Fibroblast of lung (primary cell): ENCODE measurements around the gene TERB1. TPM values are rescaled to one million over a fixed set of nuclear protein-coding genes. Genes with fewer than 3 reads are reported as not detected.

ENCODE experiments used
- DNase-seq, 2 donors: peaks; one replicate each; pipeline versions ENCODE4 v3.0.0 to v3.0.0-alpha.2; 2010; ENCODE audit warnings: low read depth in 2 of 2
- H2AFZ ChIP-seq: 2 replicates; pipeline ENCODE4 v1.5.1; 2012; ENCODE audit warnings: low read length, control low read depth, inconsistent platforms
- H3K27ac ChIP-seq: 2 replicates; pipeline ENCODE4 v1.5.1; 2011; ENCODE audit warnings: low read length, control low read depth; ENCODE audit not compliant: insufficient read depth
- H3K27me3 ChIP-seq: 2 replicates; pipeline ENCODE4 v1.5.1; 2011; ENCODE audit warnings: mild to moderate bottlenecking, low read length; ENCODE audit not compliant: control insufficient read depth, insufficient read depth
- H3K36me3 ChIP-seq: 2 replicates; pipeline ENCODE4 v1.5.1; 2011; ENCODE audit warnings: low read length; ENCODE audit not compliant: control insufficient read depth, insufficient read depth
- H3K4me1 ChIP-seq: 2 replicates; pipeline ENCODE4 v1.5.1; 2011; ENCODE audit warnings: low read length; ENCODE audit not compliant: control insufficient read depth, insufficient read depth; ENCODE audit errors: extremely low read depth
- H3K4me2 ChIP-seq: 2 replicates; pipeline ENCODE4 v1.5.1; 2011; ENCODE audit warnings: low read length, control low read depth; ENCODE audit not compliant: insufficient read depth; ENCODE audit errors: extremely low read depth
- H3K4me3 ChIP-seq, 4 experiments: fragments of 200-600 bp in 1 of 4; sonication (generic) in 1 of 4; replicated peaks in 1 of 4; 2 replicates each; pipeline ENCODE4 v1.5.1; 2011 to 2016; ENCODE audit warnings: low read length in 4 of 4, low read depth in 3 of 4, mild to moderate bottlenecking in 3 of 4, control low read depth in 2 of 4, inconsistent platforms in 1 of 4, mixed read lengths in 1 of 4; ENCODE audit not compliant: insufficient read depth in 1 of 4; ENCODE audit errors: control extremely low read depth in 1 of 4
- H3K79me2 ChIP-seq: 2 replicates; pipeline ENCODE4 v1.5.1; 2012; ENCODE audit warnings: mild to moderate bottlenecking, low read length, inconsistent platforms; ENCODE audit not compliant: control insufficient read depth, insufficient read depth
- H3K9ac ChIP-seq: 2 replicates; pipeline ENCODE4 v1.5.1; 2011; ENCODE audit warnings: mild to moderate bottlenecking, low read length, control low read depth; ENCODE audit not compliant: insufficient read depth
- H3K9me3 ChIP-seq: 2 replicates; pipeline ENCODE4 v1.5.1; 2012; ENCODE audit warnings: low read depth, low read length; ENCODE audit not compliant: control insufficient read depth, insufficient read depth
- H4K20me1 ChIP-seq: 2 replicates; pipeline ENCODE4 v1.5.1; 2011; ENCODE audit warnings: low read length; ENCODE audit not compliant: control insufficient read depth, insufficient read depth; ENCODE audit errors: extremely low read depth
- CTCF ChIP-seq, 2 donors: IDR thresholded peaks in 1 of 2; conservative IDR thresholded peaks in 1 of 2; 1 replicate in 1 of 2; 2 replicates in 1 of 2; pipeline ENCODE4 v1.5.1; 2011 to 2012; ENCODE audit warnings: low read length in 2 of 2, control low read depth in 1 of 2, inconsistent platforms in 1 of 2, low read depth in 1 of 2, mild to moderate bottlenecking in 1 of 2
- EZH2 ChIP-seq: IDR thresholded peaks from 2 replicates; pipeline ENCODE4 v1.5.1; 2012; ENCODE audit warnings: low read length, control low read depth, mild to moderate bottlenecking; ENCODE audit errors: missing control alignments
- polyA plus RNA-seq, 2 donors: library from polyadenylated mRNA; depleted of rRNA in 1 of 2; stranded (reverse) in 1 of 2; unstranded in 1 of 2; fragments of >200 nt; gene quantifications; 2 replicates each; pipeline ENCODE4 v1.2.1, GENCODE V29; 2011 to 2012; ENCODE audit warnings: missing spikeins in 1 of 2
- total RNA-seq: library from RNA; depleted of rRNA; stranded (reverse); fragments of >200 nt; gene quantifications from 2 replicates; pipeline ENCODE4 v1.2.1, GENCODE V29; 2014

The TERB1 gene
- total and polyA plus RNA-seq, 2 donors (not counting 1 experiment from before 2014, with no cell fraction given) = 0.17 TPM; not detected in 1

GRCh38 chr16:66751053-66751302, 50.4 kb downstream of the TERB1 start:
- Histone ChIP-seq H3K4me1 (peaks cover 5% of the 10 kb centered on the region), H3K9me3 (no peaks in the 10 kb centered on the region), H3K4me3 (peak overlapping the region; percentile 89 to 96 (median 92)), H3K36me3 (peaks cover 4% of the 10 kb centered on the region), H3K27me3 (no peaks in the 10 kb centered on the region), H3K9ac (peak overlapping the region; percentile 96), H3K4me2 (peak overlapping the region; percentile 98), H4K20me1 (no peaks in the 10 kb centered on the region), H3K27ac (peak overlapping the region; percentile 72), H2AFZ (peak overlapping the region; percentile 17), H3K79me2 (peaks cover 48% of the 10 kb centered on the region)
- peak in 1 of 2 donors; percentile 20 for DNase-seq
- TF ChIP-seq EZH2 (no peak), CTCF (conservative IDR thresholded peaks at IDR 0.05 in 1 of 2, IDR thresholded peaks at IDR 0.05 in 1 of 2; ENCODE audit: low read depth in 1 of 2, low read length in 2 of 2) (no peak)

DNA sequence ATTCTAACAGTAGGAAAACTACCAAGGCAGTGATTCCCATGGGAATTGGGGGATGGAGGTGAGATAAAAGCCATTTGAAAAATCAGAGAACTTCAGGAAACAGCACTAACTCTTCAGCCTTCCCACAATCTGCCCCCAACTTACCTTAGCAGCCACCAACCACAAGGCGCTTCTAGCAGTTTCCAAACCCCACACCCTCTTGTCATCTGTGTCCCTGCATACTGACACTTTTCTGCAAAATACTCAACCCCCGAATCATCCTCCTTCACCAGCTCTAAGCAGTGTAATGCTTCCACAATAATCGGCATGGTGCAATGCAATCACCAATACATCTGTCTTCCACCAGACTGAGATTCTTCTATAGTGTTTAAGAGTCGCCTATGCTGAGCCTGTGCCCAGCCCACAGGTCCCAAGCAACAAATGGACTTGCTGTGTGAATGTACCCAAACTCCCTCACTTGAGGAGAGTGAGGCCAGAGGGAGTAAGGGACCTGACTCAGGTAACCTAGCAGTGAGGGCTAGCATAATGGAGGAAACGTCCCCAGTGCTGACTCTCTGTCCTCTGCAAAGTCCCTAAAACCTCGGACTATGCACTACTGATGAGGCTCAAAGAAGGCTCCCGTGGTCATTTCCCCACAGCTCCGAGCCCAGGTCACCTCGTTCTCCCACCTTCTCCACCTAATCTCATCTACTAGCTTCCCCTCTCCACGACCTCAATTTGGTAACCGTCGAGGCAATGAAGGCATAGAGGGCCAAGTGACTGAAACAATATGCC, 50.9 kb downstream of the TERB1 start:
- peak overlapping the region; percentile 98 for H3K4me2 ChIP-seq
- TF ChIP-seq EZH2 (no peak), CTCF (conservative IDR thresholded peaks at IDR 0.05 in 1 of 2, IDR thresholded peaks at IDR 0.05 in 1 of 2; ENCODE audit: low read depth in 1 of 2, low read length in 2 of 2) (no peak)
- DNase-seq = no peak

DNA sequence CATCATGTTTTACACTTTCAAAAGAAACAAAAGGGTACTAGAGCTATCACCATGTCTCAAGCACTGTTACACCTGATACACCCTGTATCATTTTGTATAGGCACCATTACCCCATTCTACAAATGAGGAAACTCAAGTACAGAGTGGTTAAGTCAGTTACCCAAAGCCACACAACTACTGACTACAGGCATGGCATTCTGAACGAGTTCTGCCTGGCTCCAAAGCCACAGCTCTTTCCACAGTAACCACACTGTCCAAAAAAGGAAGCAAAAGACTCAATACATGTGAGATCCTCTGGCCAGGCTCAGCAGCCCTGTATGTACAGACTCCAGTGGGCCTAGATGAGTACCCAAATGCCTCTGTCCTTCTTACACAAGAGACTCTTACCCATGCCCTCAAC, 54.7 kb downstream of the TERB1 start:
- Histone ChIP-seq H3K79me2 (peaks cover 68% of the 10 kb centered on the region), H3K4me2 (no peak overlapping the region), H4K20me1 (no peaks in the 10 kb centered on the region), H3K27me3 (no peaks in the 10 kb centered on the region), H3K36me3 (peaks cover 6% of the 10 kb centered on the region), H3K4me1 (peaks cover 8% of the 10 kb centered on the region), H2AFZ (no peak overlapping the region), H3K9me3 (no peaks in the 10 kb centered on the region), H3K4me3 (no peak overlapping the region), H3K27ac (no peak overlapping the region), H3K9ac (no peak overlapping the region)
- peak in 1 of 2 donors; percentile 68 for DNase-seq
- TF ChIP-seq CTCF (conservative IDR thresholded peaks at IDR 0.05 in 1 of 2, IDR thresholded peaks at IDR 0.05 in 1 of 2; ENCODE audit: low read depth in 1 of 2, low read length in 2 of 2) (no peak), EZH2 (no peak)

More for the DNA sequence above, 50.9 kb downstream of the TERB1 start:
- Histone ChIP-seq H3K79me2 (peaks cover 49% of the 10 kb centered on the region), H3K4me3 (peak overlapping the region; percentile 89 to 96 (median 92)), H3K9ac (peak overlapping the region; percentile 96), H3K36me3 (peaks cover 4% of the 10 kb centered on the region), H2AFZ (peak overlapping the region; percentile 17), H3K27ac (peak overlapping the region; percentile 72), H4K20me1 (no peaks in the 10 kb centered on the region), H3K4me1 (peaks cover 5% of the 10 kb centered on the region), H3K9me3 (no peaks in the 10 kb centered on the region), H3K27me3 (no peaks in the 10 kb centered on the region)
